ENCODE results near the gene ORMDL1. TPM values are rescaled to one million over a fixed set of nuclear protein-coding genes. Genes with fewer than 3 reads are reported as not detected.

ORMDL1 gene
- total RNA-seq, 1 donor from 2014 or later, result 60.0 TPM

- no peak for DNase-seq (ENCODE audit: low read depth)
- H3K4me3 ChIP-seq (ENCODE audit: low read depth, low read length), result no peak overlapping the region
- TF ChIP-seq, protein P1, sequence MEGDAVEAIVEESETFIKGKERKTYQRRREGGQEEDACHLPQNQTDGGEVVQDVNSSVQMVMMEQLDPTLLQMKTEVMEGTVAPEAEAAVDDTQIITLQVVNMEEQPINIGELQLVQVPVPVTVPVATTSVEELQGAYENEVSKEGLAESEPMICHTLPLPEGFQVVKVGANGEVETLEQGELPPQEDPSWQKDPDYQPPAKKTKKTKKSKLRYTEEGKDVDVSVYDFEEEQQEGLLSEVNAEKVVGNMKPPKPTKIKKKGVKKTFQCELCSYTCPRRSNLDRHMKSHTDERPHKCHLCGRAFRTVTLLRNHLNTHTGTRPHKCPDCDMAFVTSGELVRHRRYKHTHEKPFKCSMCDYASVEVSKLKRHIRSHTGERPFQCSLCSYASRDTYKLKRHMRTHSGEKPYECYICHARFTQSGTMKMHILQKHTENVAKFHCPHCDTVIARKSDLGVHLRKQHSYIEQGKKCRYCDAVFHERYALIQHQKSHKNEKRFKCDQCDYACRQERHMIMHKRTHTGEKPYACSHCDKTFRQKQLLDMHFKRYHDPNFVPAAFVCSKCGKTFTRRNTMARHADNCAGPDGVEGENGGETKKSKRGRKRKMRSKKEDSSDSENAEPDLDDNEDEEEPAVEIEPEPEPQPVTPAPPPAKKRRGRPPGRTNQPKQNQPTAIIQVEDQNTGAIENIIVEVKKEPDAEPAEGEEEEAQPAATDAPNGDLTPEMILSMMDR (conservative IDR thresholded peaks at IDR 0.05; ENCODE audit: low read depth, low read length), result no peak
Observed at GRCh38 chr2:189756311-189756952, 27.7 kb downstream of the ORMDL1 start.

GRCh38 chr2:189751080-189751658 lies 33.0 kb downstream of the ORMDL1 start:
- DNase-seq (ENCODE audit: low read depth), result no peak
- TF ChIP-seq, protein P1 (conservative IDR thresholded peaks at IDR 0.05; ENCODE audit: low read depth, low read length), result peak; percentile 83
- no peak overlapping the region for H3K4me3 ChIP-seq (ENCODE audit: low read depth, low read length)

- no peak for DNase-seq (ENCODE audit: low read depth)
- no peak overlapping the region for H3K4me3 ChIP-seq (ENCODE audit: low read depth, low read length)
- TF ChIP-seq, protein P1 (conservative IDR thresholded peaks at IDR 0.05; ENCODE audit: low read depth, low read length), result no peak
Observed at GRCh38 chr2:189729430-189729829, 54.7 kb downstream of the ORMDL1 start.

DNA sequence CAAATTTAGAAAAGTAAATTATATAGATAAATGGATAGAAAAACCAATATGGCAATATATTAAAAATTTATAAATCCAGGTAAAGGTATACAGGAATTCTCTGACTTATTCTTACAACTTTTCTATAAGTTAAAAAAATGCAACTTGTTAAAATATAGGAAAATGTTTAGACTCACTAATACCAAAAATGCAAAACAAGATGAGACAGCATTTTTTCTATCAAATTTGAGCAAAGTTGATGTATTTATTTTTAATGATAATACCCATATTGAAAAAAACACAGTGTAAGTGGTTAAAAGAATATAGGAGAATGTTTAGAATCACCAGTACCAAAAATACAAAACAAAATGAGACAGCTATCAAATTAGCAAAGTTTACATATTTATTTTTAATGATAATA lies 57.3 kb downstream of the ORMDL1 start:
- TF ChIP-seq, protein P1 (conservative IDR thresholded peaks at IDR 0.05; ENCODE audit: low read depth, low read length), result no peak
- DNase-seq (ENCODE audit: low read depth), result no peak
- no peak overlapping the region for H3K4me3 ChIP-seq (ENCODE audit: low read depth, low read length)

GRCh38 chr2:189726271-189726670 lies 57.9 kb downstream of the ORMDL1 start:
- TF ChIP-seq, protein P1 (conservative IDR thresholded peaks at IDR 0.05; ENCODE audit: low read depth, low read length), result no peak

DNA sequence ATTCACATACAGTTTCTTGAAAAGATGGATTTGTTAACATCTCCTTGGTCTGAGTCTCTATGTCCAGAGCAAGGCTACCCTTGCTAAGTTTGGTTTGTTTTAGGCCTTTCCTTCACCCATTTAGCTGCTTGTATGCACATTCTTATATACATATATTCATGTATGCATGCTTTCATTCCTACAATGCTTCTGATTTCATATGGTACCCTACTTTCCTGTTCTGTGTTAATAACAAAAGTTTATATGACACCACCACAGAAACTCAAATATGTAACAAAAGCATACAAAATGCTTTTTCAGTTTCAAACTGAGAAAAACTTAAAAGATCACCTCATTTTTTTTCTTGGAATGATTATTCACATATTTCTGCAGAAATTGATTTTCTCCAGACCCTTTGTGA lies 60.9 kb downstream of the ORMDL1 start:
- H3K4me3 ChIP-seq (ENCODE audit: low read depth, low read length), result no peak overlapping the region
- TF ChIP-seq, protein P1 (conservative IDR thresholded peaks at IDR 0.05; ENCODE audit: low read depth, low read length), result no peak
- DNase-seq (ENCODE audit: low read depth), result no peak

More at GRCh38 chr2:189726271-189726670, 57.9 kb downstream of the ORMDL1 start:
- no peak overlapping the region for H3K4me3 ChIP-seq (ENCODE audit: low read depth, low read length)
- peak; percentile 12 for DNase-seq (ENCODE audit: low read depth)

Other genes with a start within 250 kb of the ORMDL1 start
- gene SLC40A1, start 203.6 kb downstream of the ORMDL1 start, total RNA-seq, result 1.9 and 5.8 TPM in 2 replicates
- 24.3 and 36.5 TPM in 2 replicates for gene ASNSD1, start 122.9 kb downstream of the ORMDL1 start, total RNA-seq
- 1.4 and 2.0 TPM in 2 replicates for gene ANKAR, start 109.7 kb downstream of the ORMDL1 start, total RNA-seq
- gene OSGEPL1, start 21.5 kb downstream of the ORMDL1 start, total RNA-seq, result 7.8 and 11.4 TPM in 2 replicates
- gene PMS1, start 111 bp upstream of the ORMDL1 start, total RNA-seq, result 13.6 and 15.5 TPM in 2 replicates

All from epithelial cell of proximal tubule (primary cell).